HG02852 (cell line): ENCODE measurements around the gene CTDP1.

ENCODE experiments used
- ATAC-seq: cut with Tn5 transposase; IDR thresholded peaks from one replicate; pipeline ENCODE4 v1.9.1; 2021; ENCODE audit warnings: mild to moderate bottlenecking, moderate library complexity; ENCODE audit not compliant: unreplicated experiment

Gene CTDP1

GRCh38 chr18:79778291-79778791, 98.7 kb downstream of the CTDP1 start:
- ATAC-seq: no peak

- ATAC-seq: no peak
These were observed 99.6 kb downstream of the CTDP1 start for GRCh38 chr18:79779021-79779699.

GRCh38 chr18:79779700-79780190, 100.1 kb downstream of the CTDP1 start:
- ATAC-seq: no peak

GRCh38 chr18:79780547-79780946, 100.9 kb downstream of the CTDP1 start:
- no peak for ATAC-seq

GRCh38 chr18:79781331-79781941, 101.8 kb downstream of the CTDP1 start:
- ATAC-seq: no peak

- ATAC-seq: no peak
These were observed 103.1 kb downstream of the CTDP1 start for GRCh38 chr18:79782566-79783308.

GRCh38 chr18:79784071-79784913, 104.7 kb downstream of the CTDP1 start:
- ATAC-seq: no peak

GRCh38 chr18:79784965-79785770, 105.6 kb downstream of the CTDP1 start:
- ATAC-seq: no peak

GRCh38 chr18:79785831-79786230, 106.2 kb downstream of the CTDP1 start:
- no peak for ATAC-seq

- ATAC-seq: no peak
These were observed 106.7 kb downstream of the CTDP1 start for GRCh38 chr18:79786304-79786703.

- ATAC-seq: no peak
These were observed 107.4 kb downstream of the CTDP1 start for GRCh38 chr18:79786786-79787526.

GRCh38 chr18:79787527-79787864, 107.9 kb downstream of the CTDP1 start:
- no peak for ATAC-seq

- ATAC-seq: no peak
These were observed 108.5 kb downstream of the CTDP1 start for GRCh38 chr18:79787865-79788733.

GRCh38 chr18:79788734-79789085, 109.1 kb downstream of the CTDP1 start:
- no peak for ATAC-seq

GRCh38 chr18:79789091-79789891, 109.7 kb downstream of the CTDP1 start:
- ATAC-seq: no peak

- ATAC-seq: no peak
These were observed 110.6 kb downstream of the CTDP1 start for GRCh38 chr18:79789901-79790890.
